GM12864 (cell line): Measurements from ENCODE around the gene PRELID1.

Experiments used
- DNase-seq: peaks from one replicate; pipeline ENCODE4 v3.0.0-alpha.2; 2011; ENCODE audit warnings: low read depth
- H3K4me3 ChIP-seq: 2 replicates; pipeline ENCODE4 v1.5.1; 2011; ENCODE audit warnings: mild to moderate bottlenecking, low read depth, low read length, control low read depth
- CTCF ChIP-seq: IDR thresholded peaks from 2 replicates; pipeline ENCODE4 v1.5.1; 2011; ENCODE audit warnings: low read depth, mild to moderate bottlenecking, moderate library complexity, low read length, control low read depth, inconsistent platforms; ENCODE audit errors: missing control alignments

PRELID1 gene

GRCh38 chr5:177330991-177331842, 27.6 kb downstream of the PRELID1 start:
- DNase-seq: no peak
- H3K4me3 ChIP-seq: no peak overlapping the region
- TF ChIP-seq CTCF: no peak

GRCh38 chr5:177332031-177332895, 28.7 kb downstream of the PRELID1 start:
- no peak for TF ChIP-seq CTCF
- no peak for DNase-seq
- H3K4me3 ChIP-seq: no peak overlapping the region

- DNase-seq: no peak
- no peak for TF ChIP-seq CTCF
- no peak overlapping the region for H3K4me3 ChIP-seq
These were observed 29.3 kb downstream of the PRELID1 start for GRCh38 chr5:177332896-177333260.

- DNase-seq: no peak
- no peak for TF ChIP-seq CTCF
- H3K4me3 ChIP-seq: no peak overlapping the region
These were observed 30.0 kb downstream of the PRELID1 start for GRCh38 chr5:177333420-177334154.

- H3K4me3 ChIP-seq: no peak overlapping the region
- TF ChIP-seq CTCF: no peak
These were observed 30.6 kb downstream of the PRELID1 start for GRCh38 chr5:177334155-177334551.

GRCh38 chr5:177334781-177335700, 31.4 kb downstream of the PRELID1 start:
- no peak for TF ChIP-seq CTCF
- no peak for DNase-seq
- H3K4me3 ChIP-seq: no peak overlapping the region

More at GRCh38 chr5:177334155-177334551, 30.6 kb downstream of the PRELID1 start:
- no peak for DNase-seq
